GM18505 (cell line): ENCODE results near the gene AMBP.
"Not testable (repeated sequence)": the region's sequence is repeated elsewhere in the genome, so short reads cannot be mapped to it uniquely, and the experiment has no call there.

Experiments used
- ATAC-seq: cut with Tn5 transposase; IDR thresholded peaks from one replicate; pipeline ENCODE4 v1.9.1; 2021; ENCODE audit not compliant: unreplicated experiment
- POLR2A ChIP-seq: IDR thresholded peaks from 4 replicates; pipeline ENCODE4 v1.6.1; 2011; ENCODE audit warnings: borderline replicate concordance; ENCODE audit not compliant: insufficient read depth, insufficient read length; ENCODE audit errors: extremely low read depth

AMBP gene

DNA sequence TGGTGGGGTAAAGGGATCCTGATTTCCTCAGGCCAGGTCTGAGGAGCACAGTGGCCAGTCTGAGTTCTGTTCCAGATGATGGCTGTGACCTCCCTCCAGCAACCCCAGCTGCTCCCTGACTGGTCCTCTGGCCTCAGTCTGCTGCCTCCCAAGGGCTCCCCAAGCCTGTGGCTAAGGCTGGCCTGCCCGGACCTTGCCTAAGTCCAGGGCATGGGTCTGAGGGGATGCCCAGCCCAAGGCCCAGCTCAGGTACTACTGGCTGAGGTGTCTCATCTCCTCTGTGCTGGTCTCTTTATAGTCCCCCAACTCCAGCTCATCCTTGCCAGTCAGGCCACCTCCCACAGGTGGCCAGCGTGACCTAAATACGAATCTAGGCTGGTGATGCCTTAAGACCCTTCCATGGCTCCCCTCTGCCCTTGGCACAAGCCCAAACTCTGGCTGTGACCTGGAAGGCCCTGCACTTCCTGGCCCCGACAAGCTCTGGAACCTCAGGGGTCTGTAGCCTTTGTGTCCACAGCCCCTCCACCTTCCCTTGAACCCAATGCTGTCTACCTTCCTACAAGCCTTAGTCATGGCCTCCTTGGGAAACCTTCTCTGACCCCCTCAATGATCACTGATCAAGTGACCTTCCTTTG is 11.2 kb upstream of the AMBP start:
- ATAC-seq, result no peak

DNA sequence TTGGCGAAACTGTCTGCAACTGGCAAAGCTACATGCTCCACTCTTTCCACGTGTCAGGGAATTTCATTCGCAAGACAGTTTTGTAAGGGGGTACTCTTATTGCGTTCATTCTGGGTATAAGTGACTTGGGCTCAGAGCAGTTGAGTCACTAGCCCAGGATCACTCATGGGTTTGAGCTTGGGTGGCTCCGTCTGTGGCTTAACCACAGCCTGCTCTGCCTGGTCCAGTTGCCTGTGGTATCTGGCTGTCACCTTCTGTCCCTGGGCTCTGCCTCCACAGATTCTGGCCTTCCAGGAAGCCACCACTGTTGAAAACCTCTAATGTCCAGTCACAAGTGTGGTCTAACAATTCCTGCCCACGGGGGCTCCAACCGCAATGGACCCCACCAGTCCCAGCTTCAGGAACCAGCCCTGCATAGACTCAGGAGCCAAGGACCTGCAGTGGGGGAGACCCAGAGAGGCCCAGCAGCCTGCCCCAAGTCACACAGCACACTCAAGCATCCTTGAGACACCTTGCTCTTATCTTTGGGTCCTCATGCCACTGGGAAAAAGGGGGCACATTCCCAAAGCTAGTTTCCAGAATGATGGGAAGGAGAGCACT is 10.6 kb upstream of the AMBP start:
- TF ChIP-seq POLR2A, result no peak
- no peak for ATAC-seq

More for the DNA sequence above, 11.2 kb upstream of the AMBP start:
- no peak for TF ChIP-seq POLR2A

DNA sequence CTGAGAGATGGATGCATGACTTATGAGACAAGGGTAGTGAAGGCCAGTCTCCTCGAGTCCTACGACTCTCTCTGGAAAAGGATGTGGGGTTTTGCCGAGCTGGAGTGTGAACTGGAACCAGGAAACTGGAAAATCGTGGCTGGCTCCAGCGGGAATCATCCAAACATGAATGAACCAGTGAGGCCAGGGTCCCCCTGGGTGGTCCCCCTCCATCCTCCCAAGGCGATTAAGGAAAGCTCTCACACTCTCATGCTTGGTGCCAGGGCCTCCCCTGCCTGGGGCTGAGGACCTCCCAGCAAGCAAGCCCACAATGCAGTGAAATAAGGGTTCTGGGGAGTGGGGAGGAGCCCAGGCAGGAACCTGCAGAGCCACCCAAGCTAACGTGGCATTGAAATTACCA is 9.6 kb upstream of the AMBP start:
- no peak for TF ChIP-seq POLR2A
- ATAC-seq, result no peak

DNA sequence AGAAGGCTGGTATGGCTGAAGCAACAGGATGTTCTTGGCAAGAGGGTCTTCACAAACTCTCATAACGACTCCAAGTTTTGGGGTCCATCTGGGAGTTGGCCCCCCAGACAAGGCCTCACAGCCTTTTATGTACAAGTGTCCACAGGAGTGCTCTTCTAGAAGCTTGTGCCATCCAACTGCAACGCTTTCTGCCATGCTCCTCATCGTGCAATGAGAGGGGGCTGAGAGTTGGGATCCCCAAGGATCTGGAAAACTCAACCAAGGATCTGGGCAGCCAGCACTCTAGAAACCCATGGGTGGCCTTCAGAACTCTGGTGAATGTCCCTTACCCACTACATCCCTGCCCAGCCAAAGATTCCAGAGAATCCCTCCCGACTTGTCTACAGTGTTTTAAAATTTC is 8.5 kb upstream of the AMBP start:
- ATAC-seq, result no peak
- TF ChIP-seq POLR2A, result no peak

DNA sequence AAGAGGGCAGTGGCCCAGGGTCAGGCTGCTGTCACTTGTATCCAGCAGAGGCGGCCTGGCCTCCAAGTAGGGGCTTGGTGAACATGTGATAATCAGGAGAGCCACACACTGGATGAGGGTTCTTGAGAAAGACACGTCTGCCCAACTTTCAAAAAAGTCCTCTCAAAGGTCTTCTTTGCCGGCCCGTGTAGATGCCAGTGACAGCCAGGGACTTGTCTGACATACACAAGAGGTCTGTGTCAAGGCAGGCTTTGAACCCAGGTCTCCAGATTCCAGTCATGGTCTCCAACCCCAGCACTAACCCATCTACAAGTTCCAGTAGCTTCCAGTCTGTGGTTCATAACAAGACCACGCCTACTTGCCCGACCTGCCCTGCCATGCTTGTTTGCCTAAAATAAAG is 7.9 kb upstream of the AMBP start:
- no peak for TF ChIP-seq POLR2A
- ATAC-seq, result no peak

DNA sequence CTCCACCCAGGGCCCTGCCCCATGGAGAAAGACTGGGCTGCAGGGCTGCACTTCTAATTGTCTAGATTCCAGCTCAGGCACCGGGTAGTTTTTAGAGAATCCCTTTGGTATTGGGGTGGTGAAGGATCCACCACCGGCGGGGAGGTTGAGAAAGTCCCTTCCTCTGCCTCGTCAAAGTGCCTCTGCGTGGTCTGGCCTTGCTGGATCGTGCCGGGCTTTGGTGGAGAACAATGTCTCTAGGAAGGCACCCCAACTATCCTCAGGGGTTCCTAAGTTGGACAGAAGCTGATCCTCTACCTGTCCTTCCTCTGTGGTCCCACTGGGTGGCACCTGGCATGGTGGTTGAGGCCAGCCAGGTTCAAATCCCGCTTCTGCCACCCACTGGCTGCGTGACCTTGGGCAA is 7.3 kb upstream of the AMBP start:
- no peak for ATAC-seq
- TF ChIP-seq POLR2A, result no peak

DNA sequence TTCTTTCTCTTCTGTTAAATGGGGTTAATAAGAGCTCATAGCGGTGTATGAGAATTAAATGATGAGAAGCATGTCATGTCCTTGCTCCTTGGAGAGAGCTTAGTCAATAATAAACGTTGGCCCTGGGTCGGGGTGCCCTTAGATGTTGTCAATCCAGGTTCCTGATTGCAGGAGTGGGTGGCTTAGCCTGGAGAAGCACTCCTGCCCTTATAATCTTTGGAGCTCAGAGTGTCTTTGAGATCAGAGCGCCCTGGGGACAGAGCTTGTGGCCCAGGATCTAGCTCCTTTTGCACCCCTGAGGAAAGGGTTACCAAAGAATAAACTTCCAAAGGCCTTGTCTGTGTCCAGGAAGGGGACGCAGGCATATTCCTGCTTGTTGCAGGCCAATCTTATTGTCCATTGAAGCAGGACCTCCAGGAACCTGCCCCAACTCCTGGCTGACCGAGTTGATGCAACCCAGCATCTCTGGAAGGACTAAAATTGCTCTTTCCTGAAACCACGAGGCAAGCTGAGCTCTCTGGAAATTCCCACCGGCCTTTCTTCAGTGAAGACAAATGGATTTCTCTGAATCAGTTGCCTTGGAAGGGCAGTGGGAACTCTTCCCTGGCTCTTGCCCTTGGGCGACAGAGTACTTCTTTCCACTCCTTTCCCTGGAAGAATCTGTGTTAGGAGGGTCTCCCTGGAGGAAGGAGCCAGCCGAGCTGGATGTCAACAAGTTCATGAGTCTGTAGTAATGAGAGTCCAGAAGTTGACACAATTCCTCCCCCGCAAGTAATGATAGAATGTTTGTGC is 6.4 kb upstream of the AMBP start:
- ATAC-seq, result no peak
- TF ChIP-seq POLR2A, result no peak

DNA sequence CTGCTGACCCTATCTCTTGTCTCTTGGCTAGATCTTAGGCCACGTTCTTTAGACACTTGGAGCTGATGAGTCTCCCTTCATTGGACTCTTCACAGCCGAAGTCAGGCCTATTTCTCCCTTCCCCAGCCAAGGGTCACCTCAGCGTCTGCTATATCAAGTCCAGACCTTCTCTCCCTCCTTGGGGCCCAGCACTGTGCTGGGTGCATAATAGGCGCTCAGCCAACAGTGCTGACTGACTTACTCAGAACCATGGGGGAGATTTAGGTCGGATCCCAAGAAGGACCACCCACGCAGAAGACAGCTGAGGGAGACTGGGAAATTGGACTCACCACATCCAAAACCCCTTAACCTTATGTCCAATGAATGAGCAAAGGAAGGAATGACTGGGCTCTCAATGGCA is 5.6 kb upstream of the AMBP start:
- ATAC-seq, result no peak
- TF ChIP-seq POLR2A, result no peak

DNA sequence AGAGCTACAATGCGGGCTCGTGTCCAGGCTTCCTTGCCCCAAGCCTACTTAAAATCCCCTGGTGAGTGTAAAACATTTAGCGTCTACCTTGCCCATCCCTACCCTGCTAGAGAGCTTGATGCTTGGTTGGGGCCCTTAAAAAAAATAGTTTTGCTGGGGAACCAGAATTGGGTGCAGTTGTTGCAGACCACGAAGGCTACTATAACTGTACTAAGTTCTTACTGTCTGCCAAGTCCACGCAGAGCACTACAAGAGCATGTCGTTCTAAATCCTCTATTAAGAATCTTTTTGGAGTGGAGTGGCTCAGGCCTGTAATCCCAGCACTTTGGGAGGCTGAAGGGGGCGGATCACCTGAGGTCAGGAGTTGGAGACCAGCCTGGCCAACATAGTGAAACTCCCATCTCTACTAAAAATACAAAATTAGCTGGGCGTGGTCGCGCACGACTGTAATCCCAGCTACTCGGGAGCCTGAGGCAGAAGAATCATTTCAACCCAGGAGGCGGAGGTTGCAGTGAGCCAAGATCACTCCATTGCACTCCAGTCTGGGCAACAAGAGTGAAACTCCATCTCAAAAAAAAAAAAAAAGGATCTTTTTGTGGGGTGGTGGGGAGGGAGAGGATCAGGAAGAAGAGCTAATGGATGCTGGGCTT is 4.8 kb upstream of the AMBP start:
- ATAC-seq, result not testable (repeated sequence)

DNA sequence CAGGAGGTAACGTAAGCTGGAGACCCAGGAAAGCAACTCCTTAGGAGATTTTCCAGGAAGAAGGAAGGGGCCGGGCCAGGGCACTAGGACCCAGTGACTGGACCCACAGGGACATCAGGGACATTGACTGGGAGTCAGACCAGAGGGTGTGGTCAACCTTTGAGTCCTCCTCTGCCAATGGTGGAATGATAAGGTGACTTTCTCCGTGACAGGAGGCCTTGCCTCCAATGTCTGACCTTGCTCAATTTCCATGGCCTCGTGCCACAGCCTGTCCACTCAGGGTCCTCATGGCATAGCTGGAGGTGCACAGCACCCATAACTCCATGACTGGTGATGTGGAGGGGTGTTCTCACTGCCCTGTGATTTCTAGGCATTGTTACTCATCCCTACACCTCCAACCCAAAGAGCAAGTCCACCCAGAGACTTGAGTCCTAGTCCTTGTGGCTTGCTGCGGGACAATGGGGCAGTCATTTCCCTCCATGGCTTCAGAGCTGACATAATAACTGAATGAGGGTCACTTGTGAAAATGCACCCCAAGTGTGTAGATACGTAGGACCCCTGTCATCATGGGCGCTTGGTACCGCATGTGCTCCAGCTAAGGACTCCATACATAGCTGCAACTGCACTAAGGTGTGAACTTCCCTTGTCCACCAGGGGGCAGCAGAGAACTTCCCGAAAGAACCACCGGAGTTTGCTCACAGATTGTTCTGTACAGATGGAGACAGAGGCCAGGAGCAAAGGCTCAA is 4.1 kb upstream of the AMBP start:
- peak; percentile 55 for ATAC-seq
- TF ChIP-seq POLR2A, result no peak

DNA sequence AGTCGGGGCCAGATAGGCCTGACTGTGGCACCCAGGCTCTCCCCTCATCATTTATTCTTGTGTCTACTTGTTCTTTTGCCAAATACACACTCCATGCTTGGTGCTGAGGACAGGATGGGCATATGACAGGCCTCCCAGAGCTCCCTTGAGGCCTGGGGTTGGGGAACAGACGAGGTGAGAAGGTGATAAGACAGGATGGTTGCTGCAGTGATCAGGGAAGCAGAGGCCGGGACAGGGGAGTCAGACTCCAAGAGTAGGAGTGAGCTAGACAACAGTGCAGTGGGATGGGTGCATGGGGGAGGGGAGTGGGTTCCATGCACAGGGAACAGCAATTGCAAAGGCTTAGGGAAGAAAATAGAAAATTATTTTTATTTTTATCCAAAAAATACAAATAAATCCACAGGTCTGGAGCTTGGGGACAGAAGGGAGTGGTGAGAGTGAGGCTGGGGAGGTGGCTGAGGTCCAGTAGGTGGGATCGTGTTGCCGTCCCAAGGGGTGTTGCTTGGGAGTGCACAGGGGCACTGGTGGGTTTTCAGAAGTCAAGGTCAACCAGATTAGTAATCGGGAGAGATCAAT is 3.4 kb upstream of the AMBP start:
- ATAC-seq, result no peak
- TF ChIP-seq POLR2A, result no peak

DNA sequence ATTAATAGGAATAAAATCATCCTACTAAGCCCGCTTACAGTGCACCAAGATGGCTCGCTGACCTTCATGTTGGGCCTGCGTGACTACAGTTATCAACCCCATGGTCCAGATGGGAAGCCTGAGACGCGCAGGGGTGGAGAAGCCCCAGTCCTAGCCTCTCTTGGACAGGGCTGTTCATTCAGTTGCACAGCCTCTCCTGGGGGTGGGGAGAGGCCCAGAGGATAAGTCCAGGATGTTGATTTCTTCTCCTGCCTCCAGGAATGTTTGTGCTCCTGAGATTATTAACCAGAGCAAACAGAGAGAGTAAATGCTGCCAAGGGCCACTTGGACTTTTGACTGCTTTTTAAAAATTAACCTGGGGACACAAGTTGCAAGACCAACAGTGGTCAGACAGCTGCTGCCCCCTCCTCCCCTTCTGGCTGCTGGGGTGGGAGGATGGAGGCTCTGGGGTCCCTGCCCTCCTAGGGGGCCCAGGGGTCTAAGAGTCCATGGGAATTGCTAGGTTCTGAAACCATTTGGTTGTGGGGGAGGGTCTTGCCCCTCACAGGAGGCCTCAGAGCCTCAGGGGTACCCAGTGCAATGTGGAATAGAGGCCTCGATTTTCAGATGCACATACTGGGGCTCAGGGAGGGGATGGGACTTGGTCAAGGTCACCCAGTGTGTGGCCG is 2.8 kb upstream of the AMBP start:
- no peak for ATAC-seq
- no peak for TF ChIP-seq POLR2A

DNA sequence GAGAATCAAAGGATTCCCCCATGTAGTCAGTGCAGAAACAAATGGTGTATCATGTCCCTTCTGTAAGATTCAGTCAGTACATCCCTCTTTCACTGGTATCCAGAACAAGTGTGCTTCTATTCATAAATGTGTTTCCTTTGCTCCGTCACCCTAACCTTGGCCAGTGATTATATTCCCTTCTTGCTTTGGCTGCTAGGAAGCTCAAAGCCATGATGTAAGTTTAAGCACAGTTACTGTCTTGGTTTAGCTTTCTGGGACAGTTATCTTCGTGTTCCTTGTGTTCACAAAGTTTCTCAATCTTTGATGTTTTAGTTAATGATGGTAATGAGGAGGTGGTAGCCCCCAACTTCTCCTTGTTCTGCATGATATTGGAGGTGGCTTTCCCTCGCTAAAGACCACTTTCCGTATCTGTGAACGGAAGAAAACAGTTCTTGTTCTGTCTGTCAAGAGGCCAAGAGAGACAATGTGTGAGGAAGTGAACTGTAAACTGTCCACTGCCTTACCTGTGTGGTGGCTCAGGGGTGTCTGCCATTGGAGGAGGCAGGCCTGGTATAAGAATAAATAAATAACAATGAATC is 2.2 kb upstream of the AMBP start:
- no peak for TF ChIP-seq POLR2A
- no peak for ATAC-seq

DNA sequence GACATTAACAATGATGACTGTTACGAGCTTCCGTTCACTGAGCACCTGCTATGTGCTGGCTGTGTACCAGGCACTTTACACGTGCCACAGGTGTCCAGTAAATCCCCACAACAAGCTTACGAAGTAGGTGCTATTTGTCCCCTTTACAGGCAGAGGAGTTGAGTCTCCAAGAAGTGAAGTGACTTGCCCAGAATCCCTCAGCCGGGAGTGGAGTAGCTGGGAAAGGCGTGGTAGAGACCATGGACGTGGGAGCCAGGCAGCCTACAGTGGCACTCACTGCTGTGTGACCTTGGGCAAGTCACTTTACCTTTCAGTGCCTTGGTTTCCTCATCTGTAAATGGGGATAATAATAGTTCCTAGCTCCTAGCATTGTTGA is 669 bp upstream of the AMBP start:
- no peak for TF ChIP-seq POLR2A
- no peak for ATAC-seq
